Stimulated activated CD4-positive, alpha-beta T cell treated with anti-CD3 and anti-CD28 coated beads, Interleukin-4, amount 100 ng/mL, for 4 hours (primary cell): ENCODE results near the gene UPK3B.
A peak's percentile ranks its signal among the peaks of the same experiment; 100 is the strongest.
"Not testable (repeated sequence)": the region's sequence is repeated elsewhere in the genome, so short reads cannot be mapped to it uniquely, and the experiment has no call there.

Source experiments
- DNase-seq, 2 experiments: peaks; one replicate each; pipeline ENCODE4 v3.0.0-alpha.2; 2020

UPK3B gene

DNA sequence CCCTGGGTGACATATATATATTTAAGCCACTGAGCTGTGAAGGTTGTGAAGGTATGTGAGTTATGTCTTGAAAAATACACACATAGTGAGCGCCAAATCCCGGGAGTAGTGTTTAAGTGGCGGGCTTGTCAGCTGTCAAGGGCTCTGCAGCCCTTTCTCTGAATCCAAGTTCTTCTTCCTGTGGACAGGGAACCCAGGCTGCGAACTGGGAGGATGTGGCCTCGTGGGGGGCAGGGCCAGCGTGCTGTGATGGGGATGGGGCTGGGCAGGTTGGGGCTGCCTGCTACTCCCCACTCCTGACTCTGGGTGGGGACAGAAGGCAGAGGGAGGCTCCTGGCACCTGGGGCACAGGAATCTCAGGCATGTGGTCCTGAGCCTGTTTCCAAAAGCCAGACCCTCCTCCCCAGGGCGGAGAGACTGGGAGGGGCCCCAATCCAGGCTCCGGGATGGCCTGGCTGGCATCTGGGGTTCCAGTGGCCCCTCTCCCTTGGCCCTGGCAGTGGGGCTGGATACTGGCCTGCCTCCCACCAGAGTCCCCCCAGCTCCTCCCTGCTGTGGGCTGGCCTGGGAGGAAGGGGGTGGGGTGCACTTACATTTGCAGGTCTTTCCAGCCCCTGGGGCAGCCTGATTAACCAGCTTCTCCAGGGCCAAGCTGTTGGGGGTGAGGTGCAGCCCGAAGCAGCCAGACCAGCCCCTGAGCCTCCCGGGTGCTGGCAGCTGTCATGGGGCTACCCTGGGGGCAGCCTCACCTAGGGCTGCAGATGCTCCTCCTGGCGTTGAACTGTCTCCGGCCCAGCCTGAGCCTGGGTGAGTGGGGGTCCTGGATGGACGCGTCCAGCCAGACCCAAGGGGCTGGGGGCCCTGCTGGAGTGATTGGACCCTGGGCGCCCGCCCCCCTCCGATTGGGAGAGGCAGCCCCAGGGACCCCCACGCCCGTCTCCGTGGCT lies at the start of gene UPK3B:
Gene UPK3B (plus strand): TSS at position 622 of the 947 bp plus-strand sequence. CDS start 101 bp downstream, at position 723.
- DNase-seq = no peak

DNA sequence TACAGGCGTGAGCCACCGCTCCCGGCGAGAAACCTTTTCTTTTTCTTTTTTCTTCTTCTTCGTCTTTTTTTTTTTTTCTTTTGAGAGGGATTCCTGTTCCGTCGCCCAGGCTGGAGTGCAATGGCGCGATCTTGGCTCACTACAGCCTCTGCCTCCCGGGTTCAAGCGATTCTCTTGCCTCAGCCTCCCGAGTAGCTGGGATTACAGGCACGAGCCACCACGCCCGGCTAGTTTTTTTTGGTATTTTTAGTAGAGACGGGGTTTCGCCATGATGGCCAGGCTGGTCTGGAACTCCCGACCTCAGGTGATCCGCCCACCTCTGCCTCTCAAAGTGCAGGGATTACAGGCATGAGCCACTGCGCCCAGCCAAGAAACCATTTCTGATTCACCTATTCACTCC lies 49.6 kb upstream of the UPK3B start:
- DNase-seq = not testable (repeated sequence)

DNA sequence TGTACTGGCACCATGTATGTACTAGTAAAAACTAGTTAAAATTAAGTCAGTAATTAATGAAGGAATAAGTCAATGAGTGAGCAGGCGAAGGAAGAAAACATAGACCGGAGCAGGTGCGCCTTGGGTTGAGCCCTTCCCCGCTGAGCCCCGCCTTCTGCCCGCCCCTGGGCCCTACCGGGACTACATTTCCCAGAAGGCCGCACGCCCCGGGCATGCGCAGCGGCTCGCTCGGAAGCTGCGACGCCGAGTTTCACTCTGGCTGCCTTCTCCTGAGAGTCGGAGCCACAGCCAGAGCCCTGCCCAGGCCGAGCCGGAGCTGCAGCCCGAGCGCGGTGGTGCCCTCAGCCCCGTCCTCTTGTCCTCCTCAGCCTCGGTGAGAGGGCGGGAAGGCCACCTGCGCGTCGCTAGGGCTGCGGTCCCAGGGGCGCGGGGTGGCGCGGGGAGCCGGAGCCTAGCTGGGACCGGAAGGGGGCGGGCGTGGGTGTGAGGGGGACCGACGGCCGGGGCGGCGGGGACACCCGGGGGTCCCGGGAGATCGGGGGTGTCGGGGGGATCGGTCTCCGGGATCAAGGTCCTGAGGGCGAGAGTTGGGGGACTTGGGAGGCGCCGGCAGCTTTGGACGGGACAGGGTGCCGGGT lies 48.8 kb upstream of the UPK3B start, which contains the start of gene DTX2:
Gene DTX2 (plus strand): TSS at position 246 of the 638 bp plus-strand sequence. CDS start 18,801 bp downstream, outside the sequence.
- DNase-seq = peak; percentile 23 to 28

DNA sequence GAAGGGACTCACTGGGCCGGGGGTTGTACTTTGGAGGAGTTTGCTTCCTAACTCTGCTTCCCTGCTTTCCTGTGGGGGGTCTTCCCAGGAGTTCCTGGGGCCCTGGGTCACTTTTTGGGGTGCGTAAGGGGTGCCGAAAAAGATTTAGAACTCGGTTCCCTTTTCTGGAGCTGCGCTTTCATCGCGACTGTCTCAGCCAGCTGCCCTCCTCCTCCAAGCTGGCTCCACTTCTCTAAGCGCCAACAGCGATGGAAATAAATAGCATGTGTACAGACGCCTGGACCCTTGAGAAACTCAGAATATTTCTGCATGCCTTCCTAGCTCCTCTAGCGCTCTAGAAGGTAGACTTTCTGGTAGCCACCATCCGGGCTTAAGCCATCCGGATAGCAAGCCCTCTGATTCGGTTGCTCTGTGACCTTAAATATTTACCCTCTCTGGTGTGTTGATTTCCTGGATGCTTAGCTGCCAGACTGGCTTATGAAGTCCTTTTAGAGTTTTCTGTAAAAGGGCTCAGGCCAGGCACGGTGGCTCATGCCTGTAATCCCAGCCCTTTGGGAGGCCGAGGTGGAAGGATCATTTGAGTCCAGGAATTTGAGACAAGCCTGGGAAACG lies 48.0 kb upstream of the UPK3B start:
- not testable (repeated sequence) for DNase-seq

DNA sequence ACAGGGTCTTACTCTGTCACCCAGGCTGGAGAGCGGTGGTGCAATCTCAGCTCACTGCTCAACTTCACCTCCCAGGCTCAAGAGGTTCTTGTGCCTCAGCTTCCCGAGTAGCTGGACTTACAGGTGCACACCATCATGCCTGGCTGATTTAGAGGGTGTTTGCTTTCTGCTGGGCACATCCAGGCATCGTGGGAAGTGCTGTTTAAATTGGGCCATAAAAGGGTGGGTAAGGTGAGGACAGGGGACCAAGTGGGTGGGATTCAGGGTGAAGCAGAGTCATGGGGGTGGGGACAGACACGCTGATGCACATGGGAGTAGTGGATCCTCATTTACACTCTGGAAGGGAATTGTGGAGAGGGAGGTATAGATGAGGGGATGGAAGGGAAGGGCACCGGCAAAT lies 45.4 kb upstream of the UPK3B start:
- DNase-seq = not testable (repeated sequence)

DNA sequence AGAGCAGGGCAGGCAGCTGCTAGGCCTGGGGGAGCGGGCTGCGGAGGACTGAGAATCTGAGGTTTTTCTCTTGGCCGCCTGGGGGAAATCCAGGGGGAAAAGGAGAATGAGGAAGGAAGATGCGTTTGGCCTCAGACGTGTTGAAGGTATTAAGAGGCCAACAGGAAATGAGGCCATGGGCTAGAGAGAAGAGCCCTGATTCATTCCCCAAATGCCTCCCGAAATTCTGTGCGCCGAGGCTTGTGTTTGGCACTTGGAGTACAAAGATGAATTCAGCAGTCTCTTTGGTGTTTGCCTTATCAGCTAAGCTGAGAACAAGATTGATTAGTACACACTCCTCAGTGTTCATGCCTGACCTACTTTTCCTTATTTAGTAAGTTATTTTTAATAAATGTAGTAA lies 44.4 kb upstream of the UPK3B start:
- not testable (repeated sequence) for DNase-seq

DNA sequence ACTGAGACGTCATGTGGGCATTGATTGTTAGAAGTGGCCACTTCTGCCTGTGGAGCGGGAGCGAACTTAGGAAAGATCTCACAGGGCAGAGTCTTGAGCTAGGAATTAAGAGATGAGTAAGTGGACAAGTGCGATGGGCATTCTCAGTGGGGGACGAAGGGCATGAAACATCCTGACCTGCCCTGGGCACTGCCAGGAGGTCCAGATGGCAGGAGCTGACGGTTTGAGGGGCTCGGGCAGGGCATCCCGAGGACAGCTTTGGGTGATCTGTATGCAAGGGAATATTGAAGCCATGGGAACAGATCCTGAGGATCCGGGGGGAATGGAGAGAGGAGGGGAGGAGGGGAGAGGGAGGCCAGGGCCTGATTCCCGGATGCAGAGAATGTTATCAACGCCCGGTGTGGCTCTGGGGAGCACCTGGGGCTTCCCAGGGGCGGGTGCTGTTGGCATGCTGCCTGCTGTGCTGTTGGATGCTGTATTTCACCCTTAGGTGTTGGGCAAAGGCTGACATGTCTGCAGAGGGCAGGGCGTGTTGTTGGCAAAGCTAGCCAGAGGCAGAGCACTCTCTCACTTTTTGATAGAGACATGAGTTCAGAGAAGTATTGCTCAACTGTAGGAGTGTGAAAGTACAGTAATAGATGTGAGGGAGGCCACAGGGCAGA lies 42.5 kb upstream of the UPK3B start:
- DNase-seq = not testable (repeated sequence)

DNA sequence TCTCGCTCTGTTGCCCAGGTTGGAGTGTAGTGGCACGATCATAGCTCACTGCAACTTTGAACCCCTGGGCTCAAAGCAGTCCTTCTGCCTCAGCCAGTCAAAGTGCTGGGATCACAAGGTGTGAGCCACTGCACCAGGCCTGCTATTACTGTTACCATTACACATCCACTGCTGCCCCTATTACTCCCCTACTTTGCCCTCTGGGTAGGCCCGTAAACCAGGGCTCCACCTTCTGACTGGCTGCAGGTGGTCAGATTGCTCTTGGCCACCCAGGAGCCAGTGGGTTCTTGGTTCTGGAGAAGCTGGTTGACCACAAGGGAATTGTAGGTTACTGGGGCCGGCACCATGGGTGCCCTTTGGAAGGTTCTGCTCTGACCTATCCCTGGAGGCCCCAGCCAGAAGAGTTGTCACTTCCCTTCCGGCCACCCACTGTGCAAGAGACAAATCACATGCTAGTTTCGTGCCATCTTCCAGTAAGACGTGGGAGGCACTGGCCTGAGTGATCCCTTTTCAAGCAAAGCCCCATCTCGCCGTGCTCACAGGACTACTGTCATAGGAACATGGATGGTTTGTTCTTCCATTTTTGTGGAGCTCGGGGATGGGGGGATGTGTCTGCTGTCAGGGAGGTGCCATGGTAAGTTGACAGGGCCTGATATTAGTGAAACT lies 38.7 kb upstream of the UPK3B start:
- DNase-seq = not testable (repeated sequence)

DNA sequence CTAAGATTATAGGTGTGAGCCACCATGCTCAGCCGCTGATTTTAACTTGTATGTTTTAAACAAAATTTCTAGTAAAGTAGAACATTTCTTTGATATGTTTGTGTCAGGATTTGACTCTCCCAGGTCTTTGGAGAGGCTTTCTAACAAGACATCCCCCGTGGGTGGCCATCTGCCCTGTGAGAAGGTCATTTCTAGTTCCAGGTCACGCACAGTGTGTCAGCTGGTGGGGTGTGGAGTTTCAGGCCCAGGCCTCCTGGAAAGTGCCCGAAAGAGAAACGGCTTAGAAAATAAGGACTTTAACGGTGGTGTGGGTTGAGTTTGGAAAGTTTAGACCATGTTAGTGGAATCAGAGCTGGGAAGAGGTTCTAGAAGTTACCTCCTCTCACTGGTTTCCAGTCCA lies 37.3 kb upstream of the UPK3B start:
- not testable (repeated sequence) for DNase-seq

DNA sequence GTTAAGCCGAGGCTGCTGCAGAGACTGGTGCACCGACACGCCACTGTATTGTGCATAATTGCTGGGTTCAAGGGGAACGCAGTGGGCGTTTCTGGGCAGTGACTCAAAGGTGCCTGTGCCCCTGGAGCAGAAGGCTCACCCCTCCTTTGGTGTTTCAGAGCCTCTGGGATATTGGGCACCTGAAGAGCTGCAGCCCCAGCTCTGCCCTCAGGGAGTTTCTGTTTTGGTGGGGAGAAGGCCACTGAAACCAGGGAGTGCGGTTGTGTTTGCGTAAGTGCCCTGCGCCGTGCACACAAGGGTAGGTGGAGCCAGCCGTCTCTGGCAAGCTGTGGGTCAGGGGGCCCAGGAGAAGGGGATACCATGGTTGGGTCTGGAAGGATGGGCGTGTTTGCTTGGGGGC lies 34.1 kb upstream of the UPK3B start:
- DNase-seq = not testable (repeated sequence)

DNA sequence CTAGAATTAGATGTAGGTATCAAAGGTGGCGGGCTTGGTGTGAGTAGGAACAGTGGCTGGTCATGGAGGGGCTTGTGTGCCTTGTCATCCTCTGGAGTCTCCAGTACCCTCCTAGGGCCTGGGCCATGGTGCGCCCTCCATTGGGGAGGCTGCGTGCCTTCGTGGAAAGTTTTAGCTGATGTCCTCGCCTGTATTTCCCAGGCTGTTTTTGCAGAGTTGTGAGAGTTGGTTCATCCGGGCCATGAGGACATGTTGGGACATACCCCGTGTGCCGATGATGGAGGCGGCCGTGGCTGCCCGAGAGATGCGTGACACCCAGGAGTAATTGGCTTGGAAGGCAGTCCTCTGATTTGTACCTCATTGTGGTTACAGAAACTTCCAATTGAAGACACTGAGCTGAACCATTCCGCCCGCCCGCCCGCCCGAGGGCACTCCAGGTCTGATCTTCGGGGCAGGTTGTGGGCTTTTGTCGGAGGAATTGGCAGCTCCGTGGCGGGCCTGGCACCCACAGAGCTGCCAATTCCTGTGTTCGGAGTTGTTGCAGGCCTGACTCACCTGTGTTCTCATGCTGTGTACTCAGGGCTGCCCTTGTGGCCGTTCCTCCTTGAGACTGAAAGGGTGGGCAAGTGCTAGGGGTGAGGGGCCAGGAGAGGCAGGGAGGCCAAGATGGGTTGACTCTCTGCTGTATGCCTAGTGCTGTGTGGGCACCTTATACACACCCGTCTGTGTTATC lies 33.4 kb upstream of the UPK3B start:
- not testable (repeated sequence) for DNase-seq

DNA sequence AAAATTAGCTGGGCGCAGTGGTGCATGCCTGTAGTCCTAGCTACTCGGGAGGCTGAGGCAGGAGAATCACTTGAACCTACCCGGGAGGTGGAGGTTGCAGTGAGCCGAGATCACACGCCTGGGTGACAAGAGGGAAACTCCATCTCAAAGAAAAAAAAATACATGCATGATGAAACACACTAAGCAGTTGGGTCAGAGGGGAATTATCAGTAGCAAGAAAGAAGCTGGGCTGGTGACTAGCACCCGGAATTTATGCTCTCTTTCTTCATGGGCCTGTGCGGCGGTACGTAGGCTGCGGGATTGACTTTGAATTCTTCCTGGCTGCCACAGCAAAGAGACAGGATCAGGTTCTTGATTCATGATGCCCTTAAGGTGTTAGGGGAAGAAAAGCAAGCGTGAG lies 30.7 kb upstream of the UPK3B start:
- DNase-seq = not testable (repeated sequence)

DNA sequence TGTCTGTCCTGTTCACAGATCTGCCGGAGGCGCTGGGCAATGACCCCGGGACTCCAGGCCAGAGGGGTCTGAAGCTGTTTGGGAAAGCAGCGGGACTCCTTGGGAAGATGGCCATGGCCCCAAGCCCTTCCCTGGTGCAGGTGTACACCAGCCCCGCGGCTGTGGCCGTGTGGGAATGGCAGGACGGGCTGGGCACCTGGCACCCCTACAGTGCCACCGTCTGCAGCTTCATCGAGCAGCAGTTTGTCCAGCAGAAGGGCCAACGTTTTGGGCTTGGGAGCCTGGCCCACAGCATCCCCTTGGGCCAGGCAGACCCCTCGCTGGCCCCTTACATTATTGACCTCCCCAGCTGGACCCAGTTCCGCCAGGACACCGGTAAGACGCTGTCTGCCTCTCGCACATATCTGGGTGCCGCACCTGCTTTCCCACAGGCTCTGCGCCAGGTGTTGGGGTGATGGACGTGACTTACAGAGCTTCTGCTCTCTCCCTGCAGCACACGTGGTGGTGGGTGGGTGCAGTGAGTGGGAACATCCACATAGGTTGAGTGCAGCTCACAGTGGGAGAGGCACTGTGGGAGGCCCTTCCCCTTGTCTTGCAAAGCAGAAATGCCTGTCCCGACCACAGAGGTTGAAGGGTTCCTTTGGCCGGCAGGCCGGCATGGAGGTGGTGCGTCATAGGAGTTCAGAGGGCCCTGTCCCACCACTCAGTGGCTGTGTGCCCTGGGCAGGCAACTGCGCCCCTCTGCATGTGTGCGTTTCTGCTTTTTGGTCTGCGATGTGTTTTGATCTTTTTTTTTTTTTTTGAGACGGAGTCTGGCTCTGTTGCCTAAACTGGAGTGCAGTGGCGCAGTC lies 29.7 kb upstream of the UPK3B start:
- DNase-seq = not testable (repeated sequence)

DNA sequence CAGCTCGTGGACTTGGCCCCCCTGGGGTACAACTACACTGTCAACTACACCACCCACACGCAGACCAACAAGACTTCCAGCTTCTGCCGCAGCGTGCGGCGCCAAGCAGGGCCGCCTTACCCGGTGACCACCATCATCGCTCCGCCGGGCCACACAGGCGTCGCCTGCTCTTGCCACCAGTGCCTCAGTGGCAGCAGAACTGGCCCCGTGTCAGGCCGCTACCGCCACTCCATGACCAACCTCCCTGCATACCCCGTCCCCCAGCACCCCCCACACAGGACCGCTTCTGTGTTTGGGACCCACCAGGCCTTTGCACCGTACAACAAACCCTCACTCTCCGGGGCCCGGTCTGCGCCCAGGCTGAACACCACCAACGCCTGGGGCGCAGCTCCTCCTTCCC lies 27.7 kb upstream of the UPK3B start:
- not testable (repeated sequence) for DNase-seq

DNA sequence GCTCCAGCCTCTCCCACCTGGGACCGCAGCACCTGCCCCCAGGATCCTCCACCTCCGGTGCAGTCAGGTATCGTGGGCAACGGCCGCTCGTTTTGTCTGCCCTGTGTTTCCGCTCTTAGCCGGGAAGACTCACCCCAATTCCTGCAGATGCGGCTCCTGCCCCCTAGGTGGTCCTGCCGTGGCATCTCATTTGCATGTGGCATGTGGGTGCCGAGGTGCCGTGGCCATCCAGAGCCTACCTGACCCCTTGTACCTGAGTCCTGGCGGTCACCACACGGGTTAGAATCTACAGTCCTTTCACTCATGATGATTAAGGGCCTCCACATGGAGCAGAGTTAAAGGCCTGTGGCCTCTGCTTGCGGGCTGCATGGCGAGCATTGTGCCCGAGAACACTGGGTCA lies 27.3 kb upstream of the UPK3B start:
- not testable (repeated sequence) for DNase-seq

DNA sequence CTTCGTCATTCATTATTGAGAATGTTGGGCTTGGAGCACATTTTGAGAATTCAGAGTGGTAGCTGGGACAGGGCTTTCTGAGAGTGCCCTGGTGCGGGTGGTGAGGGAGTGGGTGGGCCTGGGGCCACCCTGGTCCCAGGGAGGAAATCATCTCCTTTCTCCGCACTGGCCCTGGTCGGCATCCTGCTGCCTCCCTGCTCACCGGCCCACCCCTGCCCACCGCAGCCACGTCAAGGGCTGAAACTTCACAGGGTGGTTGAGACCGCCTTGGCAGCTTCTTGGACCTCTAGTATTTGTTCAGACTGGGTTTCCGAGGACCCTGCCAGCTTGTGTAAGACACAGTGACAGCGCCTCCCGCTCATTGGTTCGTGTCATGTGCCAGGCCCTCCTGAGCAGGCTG lies 25.9 kb upstream of the UPK3B start:
- DNase-seq = not testable (repeated sequence)

DNA sequence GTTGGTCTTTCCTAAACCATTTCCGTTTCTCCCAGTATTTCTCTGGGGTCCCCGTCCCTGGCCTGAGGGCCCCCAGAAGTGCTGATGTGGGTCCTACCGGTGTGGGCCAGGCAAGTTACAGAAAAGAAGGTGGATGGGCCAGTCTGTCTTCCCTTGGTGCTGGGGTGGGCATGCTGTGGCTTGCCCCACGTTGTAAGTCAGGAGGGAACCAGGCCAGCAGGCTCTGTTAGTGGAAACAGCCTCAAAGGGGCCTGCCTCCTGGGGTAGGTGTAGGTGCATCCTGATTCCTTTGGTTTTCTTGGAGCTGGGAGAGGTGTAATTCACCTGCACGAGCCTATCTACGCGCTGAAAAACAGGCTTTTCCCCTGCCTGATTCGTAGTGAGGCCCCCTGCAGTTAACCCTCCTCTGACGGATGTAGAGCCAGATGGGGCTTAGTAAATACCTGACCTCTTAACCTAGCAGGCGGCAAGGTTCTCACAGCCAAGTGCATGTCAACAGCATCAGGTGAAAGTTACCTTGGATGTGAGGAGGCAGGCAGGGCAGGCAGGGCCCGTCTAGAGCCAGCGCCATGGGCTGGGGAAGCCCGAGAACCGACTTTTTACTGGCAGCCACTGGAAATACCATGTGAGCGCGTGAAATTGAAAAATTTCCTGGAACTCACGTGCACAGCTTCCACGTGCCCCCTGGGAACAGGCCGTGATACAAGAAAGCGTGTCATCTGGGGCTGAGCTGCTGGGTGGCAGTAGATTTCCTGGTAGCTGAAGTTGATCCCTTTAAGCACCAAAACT lies 24.3 kb upstream of the UPK3B start:
- not testable (repeated sequence) for DNase-seq

DNA sequence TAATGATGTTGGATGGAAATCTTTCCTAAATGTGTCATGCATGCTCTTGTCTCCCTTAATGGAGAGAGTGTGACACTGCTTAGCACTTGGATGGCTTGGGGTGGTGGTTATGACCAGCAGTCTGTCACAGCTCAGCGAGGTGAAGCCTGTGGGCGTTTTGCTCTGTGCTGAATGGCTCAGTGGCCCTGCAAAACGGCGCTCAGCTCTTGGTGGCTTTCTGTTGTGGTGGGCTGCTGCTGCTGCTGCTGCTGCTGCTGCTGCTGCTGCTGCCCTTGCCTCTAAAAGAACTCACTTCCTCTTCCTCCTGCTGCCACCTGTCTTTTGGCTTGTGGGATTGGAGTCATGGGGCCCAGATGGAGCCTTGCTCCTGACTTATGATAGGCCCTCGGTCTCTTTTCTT lies 23.7 kb upstream of the UPK3B start:
- DNase-seq = peak in 1 of 2 experiments; percentile 19

DNA sequence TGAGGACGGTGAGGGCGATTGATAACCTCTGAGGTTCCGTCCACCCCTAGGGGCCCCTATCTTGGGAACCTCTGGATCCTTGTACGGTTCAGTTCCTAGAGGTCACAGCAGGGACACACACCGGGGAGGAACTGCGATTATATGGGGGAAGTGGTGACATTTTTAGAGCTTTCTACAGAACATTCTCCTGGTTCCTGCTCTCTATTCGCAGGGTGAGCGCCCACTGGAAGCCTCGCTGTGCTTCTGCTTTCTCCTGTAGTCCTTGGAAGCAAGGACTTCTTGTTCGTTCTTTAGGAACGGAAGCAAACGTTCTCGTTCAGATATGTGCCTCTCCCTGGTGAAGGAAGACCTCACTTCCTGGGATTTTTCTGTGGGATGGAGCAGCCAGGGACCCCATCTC lies 22.4 kb upstream of the UPK3B start:
- DNase-seq = not testable (repeated sequence)

DNA sequence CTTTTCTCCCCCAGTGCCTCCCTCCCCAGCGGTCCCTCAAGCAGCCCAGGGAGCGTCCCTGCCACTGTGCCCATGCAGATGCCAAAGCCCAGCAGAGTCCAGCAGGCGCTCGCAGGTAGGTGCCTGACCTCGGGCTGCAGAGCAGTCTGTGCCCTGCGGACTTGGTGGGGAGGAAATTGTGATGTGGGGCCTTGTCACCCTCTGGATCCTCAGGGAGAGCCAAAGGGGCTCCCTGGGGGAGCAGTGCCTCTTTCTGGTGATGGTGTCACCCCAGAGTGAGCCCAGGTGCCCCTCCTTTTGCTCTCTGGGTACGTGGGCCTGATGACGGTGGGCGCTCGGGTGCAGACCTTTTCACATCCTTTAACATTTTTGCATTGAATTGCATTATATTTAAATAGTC lies 18.2 kb upstream of the UPK3B start:
- DNase-seq = not testable (repeated sequence)
